SK-N-SH (cell line): ENCODE results near the gene KMT5B.

ENCODE experiments used
- EP300 ChIP-seq, 2 experiments: IDR thresholded peaks; 2 replicates each; pipeline versions ENCODE4 v1.4.0 to v1.6.1; 2012; ENCODE audit warnings: borderline replicate concordance in 1 of 2, low read depth in 1 of 2, low read length in 1 of 2
- NRF1 ChIP-seq: IDR thresholded peaks from 2 replicates; pipeline ENCODE4 v1.6.1; 2012; ENCODE audit warnings: low read depth, mild to moderate bottlenecking, low read length
- RFX5 ChIP-seq: IDR thresholded peaks from 2 replicates; pipeline ENCODE4 v1.6.1; 2012; ENCODE audit warnings: mild to moderate bottlenecking, improper control_type of control experiment, low read length
- RXRA ChIP-seq: IDR thresholded peaks from 2 replicates; pipeline ENCODE4 v1.4.0; 2012; ENCODE audit warnings: low read depth, mild to moderate bottlenecking, borderline replicate concordance
- TAF1 ChIP-seq: IDR thresholded peaks from 2 replicates; pipeline ENCODE4 v1.6.1; 2012; ENCODE audit warnings: low read depth, mild to moderate bottlenecking, low read length, moderate library complexity, borderline replicate concordance
- TCF12 ChIP-seq: IDR thresholded peaks from 2 replicates; pipeline ENCODE4 v1.4.0; 2012
- TF ChIP-seq, protein P1 (sequence below): fragments of 200-600 bp; sonication (generic); IDR thresholded peaks from 2 replicates; pipeline ENCODE4 v1.6.1; 2017; ENCODE audit warnings: antibody characterized with exemption, mild to moderate bottlenecking, moderate library complexity
- TF ChIP-seq, protein P2 (sequence below): fragments of 150-350 bp; IDR thresholded peaks from 2 replicates; pipeline ENCODE4 v1.6.1; 2016; ENCODE audit warnings: mild to moderate bottlenecking, low read depth, low read length
- TF ChIP-seq, protein P3 (sequence below): IDR thresholded peaks from 2 replicates; pipeline ENCODE4 v1.6.1; 2012; ENCODE audit warnings: mild to moderate bottlenecking, low read depth, low read length, moderate library complexity

DNA sequence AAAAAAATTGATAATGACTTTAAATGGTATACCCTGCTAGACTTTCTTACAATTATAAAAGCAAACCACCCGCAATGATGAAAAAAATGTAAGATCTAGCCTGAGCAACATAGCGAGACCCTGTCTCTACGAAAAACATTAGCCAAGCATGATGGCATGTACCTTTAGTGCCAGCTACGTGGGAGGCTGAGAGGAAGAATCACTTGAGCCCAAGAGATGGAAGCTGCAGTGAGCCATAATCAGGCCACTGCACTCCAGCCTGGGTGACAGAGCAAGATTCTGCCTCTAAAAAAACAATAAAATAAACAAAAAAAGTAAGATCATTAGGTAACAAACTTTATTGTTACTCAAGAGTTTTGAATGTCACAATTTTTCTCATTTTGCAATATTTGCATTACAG is 39.2 kb downstream of the KMT5B start:
- TF ChIP-seq EP300 (IDR thresholded peaks at IDR 0.05; ENCODE audit: borderline replicate concordance in 1 of 2, low read depth in 1 of 2, low read length in 1 of 2) (no peak), TAF1 (no peak), RFX5 (no peak), RXRA (no peak), TCF12 (no peak), NRF1 (no peak)
- TF ChIP-seq, protein P1, sequence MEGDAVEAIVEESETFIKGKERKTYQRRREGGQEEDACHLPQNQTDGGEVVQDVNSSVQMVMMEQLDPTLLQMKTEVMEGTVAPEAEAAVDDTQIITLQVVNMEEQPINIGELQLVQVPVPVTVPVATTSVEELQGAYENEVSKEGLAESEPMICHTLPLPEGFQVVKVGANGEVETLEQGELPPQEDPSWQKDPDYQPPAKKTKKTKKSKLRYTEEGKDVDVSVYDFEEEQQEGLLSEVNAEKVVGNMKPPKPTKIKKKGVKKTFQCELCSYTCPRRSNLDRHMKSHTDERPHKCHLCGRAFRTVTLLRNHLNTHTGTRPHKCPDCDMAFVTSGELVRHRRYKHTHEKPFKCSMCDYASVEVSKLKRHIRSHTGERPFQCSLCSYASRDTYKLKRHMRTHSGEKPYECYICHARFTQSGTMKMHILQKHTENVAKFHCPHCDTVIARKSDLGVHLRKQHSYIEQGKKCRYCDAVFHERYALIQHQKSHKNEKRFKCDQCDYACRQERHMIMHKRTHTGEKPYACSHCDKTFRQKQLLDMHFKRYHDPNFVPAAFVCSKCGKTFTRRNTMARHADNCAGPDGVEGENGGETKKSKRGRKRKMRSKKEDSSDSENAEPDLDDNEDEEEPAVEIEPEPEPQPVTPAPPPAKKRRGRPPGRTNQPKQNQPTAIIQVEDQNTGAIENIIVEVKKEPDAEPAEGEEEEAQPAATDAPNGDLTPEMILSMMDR = no peak
- TF ChIP-seq, protein P2, sequence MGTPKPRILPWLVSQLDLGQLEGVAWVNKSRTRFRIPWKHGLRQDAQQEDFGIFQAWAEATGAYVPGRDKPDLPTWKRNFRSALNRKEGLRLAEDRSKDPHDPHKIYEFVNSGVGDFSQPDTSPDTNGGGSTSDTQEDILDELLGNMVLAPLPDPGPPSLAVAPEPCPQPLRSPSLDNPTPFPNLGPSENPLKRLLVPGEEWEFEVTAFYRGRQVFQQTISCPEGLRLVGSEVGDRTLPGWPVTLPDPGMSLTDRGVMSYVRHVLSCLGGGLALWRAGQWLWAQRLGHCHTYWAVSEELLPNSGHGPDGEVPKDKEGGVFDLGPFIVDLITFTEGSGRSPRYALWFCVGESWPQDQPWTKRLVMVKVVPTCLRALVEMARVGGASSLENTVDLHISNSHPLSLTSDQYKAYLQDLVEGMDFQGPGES = no peak
- TF ChIP-seq, protein P3, sequence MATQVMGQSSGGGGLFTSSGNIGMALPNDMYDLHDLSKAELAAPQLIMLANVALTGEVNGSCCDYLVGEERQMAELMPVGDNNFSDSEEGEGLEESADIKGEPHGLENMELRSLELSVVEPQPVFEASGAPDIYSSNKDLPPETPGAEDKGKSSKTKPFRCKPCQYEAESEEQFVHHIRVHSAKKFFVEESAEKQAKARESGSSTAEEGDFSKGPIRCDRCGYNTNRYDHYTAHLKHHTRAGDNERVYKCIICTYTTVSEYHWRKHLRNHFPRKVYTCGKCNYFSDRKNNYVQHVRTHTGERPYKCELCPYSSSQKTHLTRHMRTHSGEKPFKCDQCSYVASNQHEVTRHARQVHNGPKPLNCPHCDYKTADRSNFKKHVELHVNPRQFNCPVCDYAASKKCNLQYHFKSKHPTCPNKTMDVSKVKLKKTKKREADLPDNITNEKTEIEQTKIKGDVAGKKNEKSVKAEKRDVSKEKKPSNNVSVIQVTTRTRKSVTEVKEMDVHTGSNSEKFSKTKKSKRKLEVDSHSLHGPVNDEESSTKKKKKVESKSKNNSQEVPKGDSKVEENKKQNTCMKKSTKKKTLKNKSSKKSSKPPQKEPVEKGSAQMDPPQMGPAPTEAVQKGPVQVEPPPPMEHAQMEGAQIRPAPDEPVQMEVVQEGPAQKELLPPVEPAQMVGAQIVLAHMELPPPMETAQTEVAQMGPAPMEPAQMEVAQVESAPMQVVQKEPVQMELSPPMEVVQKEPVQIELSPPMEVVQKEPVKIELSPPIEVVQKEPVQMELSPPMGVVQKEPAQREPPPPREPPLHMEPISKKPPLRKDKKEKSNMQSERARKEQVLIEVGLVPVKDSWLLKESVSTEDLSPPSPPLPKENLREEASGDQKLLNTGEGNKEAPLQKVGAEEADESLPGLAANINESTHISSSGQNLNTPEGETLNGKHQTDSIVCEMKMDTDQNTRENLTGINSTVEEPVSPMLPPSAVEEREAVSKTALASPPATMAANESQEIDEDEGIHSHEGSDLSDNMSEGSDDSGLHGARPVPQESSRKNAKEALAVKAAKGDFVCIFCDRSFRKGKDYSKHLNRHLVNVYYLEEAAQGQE = no peak
